Urinary bladder (tissue), 4 donors: ENCODE data around the gene FNDC3B. TPM values are rescaled to one million over a fixed set of nuclear protein-coding genes. Genes with fewer than 3 reads are reported as not detected.

Source experiments
- DNase-seq: peaks from one replicate; pipeline ENCODE4 v3.0.0-alpha.2; 2015; ENCODE audit errors: extremely low spot score
- H3K27ac ChIP-seq: one replicate; pipeline ENCODE4 v1.5.1; 2013; ENCODE audit warnings: low read depth, mild to moderate bottlenecking, moderate library complexity
- H3K36me3 ChIP-seq: one replicate; pipeline ENCODE4 v1.6.1; 2013; ENCODE audit warnings: mild to moderate bottlenecking, moderate library complexity; ENCODE audit not compliant: insufficient read depth
- H3K4me1 ChIP-seq: one replicate; pipeline ENCODE4 v1.6.1; 2013; ENCODE audit warnings: mild to moderate bottlenecking, moderate library complexity; ENCODE audit not compliant: insufficient read depth
- H3K4me3 ChIP-seq: one replicate; pipeline ENCODE4 v1.5.1; 2013; ENCODE audit warnings: low read depth, low read length
- WGBS: extraction: QIAGEN DNeasy Blood & Tissue Kit; methylation state at CpG from one replicate; pipeline ENCODE4 v1.1.7; 2013; 5-methylcytosine and 5-hydroxymethylcytosine counted together
- polyA plus RNA-seq: library from polyadenylated mRNA; stranded (reverse); fragments of 200-250 nt; gene quantifications from one replicate; pipeline ENCODE4 v1.2.3, GENCODE V29; 2013
- total RNA-seq: library from RNA; depleted of rRNA; stranded (reverse); fragments of >200 nt; gene quantifications from one replicate; pipeline ENCODE4 v1.2.3, GENCODE V29; 2014
- donor health status: healthy with polysubstance abuse.
- donor health status: healthy.

The FNDC3B gene
- total and polyA plus RNA-seq, 2 donors: 22.0 to 228 TPM

- Histone ChIP-seq H3K36me3 (no peaks in the 10 kb centered on the region), H3K27ac (no peak overlapping the region), H3K4me3 (no peak overlapping the region), H3K4me1 (peaks cover 1% of the 10 kb centered on the region)
- 70% methylated on average over 5 of the region's 5 CpGs for WGBS
- no peak for DNase-seq
These were observed 111.7 kb downstream of the FNDC3B start for GRCh38 chr3:172150913-172151650.

- H3K36me3 ChIP-seq: no peaks in the 10 kb centered on the region
- WGBS: 85% methylated on average over 14 of the region's 14 CpGs
- H3K4me1 ChIP-seq: peaks cover 4% of the 10 kb centered on the region
- DNase-seq: no peak
- H3K27ac ChIP-seq: no peak overlapping the region
- H3K4me3 ChIP-seq: no peak overlapping the region
These were observed 112.6 kb downstream of the FNDC3B start for GRCh38 chr3:172151651-172152649.

- H3K4me3 ChIP-seq: no peak overlapping the region
- no peaks in the 10 kb centered on the region for H3K36me3 ChIP-seq
- WGBS: 19% methylated on average over 7 of the region's 7 CpGs
- DNase-seq: no peak
- peaks cover 4% of the 10 kb centered on the region for H3K4me1 ChIP-seq
- H3K27ac ChIP-seq: peak overlapping the region; percentile 79
These were observed 113.5 kb downstream of the FNDC3B start for GRCh38 chr3:172152874-172153273.

GRCh38 chr3:172153335-172153861 lies 114.0 kb downstream of the FNDC3B start:
- Histone ChIP-seq H3K4me3 (no peak overlapping the region), H3K4me1 (peaks cover 4% of the 10 kb centered on the region), H3K27ac (peak overlapping the region; percentile 79), H3K36me3 (no peaks in the 10 kb centered on the region)
- DNase-seq: peak; percentile 56
- WGBS: 14% methylated on average over 8 of the region's 8 CpGs

- DNase-seq: no peak
- Histone ChIP-seq H3K36me3 (no peaks in the 10 kb centered on the region), H3K4me3 (no peak overlapping the region), H3K4me1 (peaks cover 4% of the 10 kb centered on the region), H3K27ac (no peak overlapping the region)
- 81% methylated on average over 6 of the region's 6 CpGs for WGBS
These were observed 115.6 kb downstream of the FNDC3B start for GRCh38 chr3:172154768-172155664.

- DNase-seq: no peak
- H3K27ac ChIP-seq: no peak overlapping the region
- no peak overlapping the region for H3K4me3 ChIP-seq
- H3K36me3 ChIP-seq: no peaks in the 10 kb centered on the region
- WGBS: 74% methylated on average over 8 of the region's 8 CpGs
- H3K4me1 ChIP-seq: peaks cover 5% of the 10 kb centered on the region
These were observed 116.7 kb downstream of the FNDC3B start for GRCh38 chr3:172155897-172156585.

- DNase-seq: no peak
- no peaks in the 10 kb centered on the region for H3K36me3 ChIP-seq
- no peak overlapping the region for H3K4me3 ChIP-seq
- H3K4me1 ChIP-seq: peaks cover 5% of the 10 kb centered on the region
- no peak overlapping the region for H3K27ac ChIP-seq
- WGBS: 61% methylated on average over 5 of the region's 5 CpGs
These were observed 117.2 kb downstream of the FNDC3B start for GRCh38 chr3:172156586-172156955.

GRCh38 chr3:172157564-172158258 lies 118.3 kb downstream of the FNDC3B start:
- no peak for DNase-seq
- no peak overlapping the region for H3K27ac ChIP-seq
- peaks cover 5% of the 10 kb centered on the region for H3K4me1 ChIP-seq
- 89% methylated on average over 3 of the region's 3 CpGs for WGBS
- no peaks in the 10 kb centered on the region for H3K36me3 ChIP-seq
- no peak overlapping the region for H3K4me3 ChIP-seq

- 97% methylated on average over 4 of the region's 4 CpGs for WGBS
- no peak for DNase-seq
These were observed 119.4 kb downstream of the FNDC3B start for GRCh38 chr3:172158741-172159140.

GRCh38 chr3:172159376-172159775 lies 120.0 kb downstream of the FNDC3B start:
- 78% methylated on average over 1 of the region's 1 CpG for WGBS
- peaks cover 4% of the 10 kb centered on the region for H3K4me1 ChIP-seq
- DNase-seq: no peak
- no peak overlapping the region for H3K27ac ChIP-seq
- no peaks in the 10 kb centered on the region for H3K36me3 ChIP-seq
- no peak overlapping the region for H3K4me3 ChIP-seq

More at GRCh38 chr3:172158741-172159140, 119.4 kb downstream of the FNDC3B start:
- Histone ChIP-seq H3K27ac (no peak overlapping the region), H3K36me3 (no peaks in the 10 kb centered on the region), H3K4me1 (peaks cover 5% of the 10 kb centered on the region), H3K4me3 (no peak overlapping the region)

GRCh38 chr3:172159962-172160538 lies 120.7 kb downstream of the FNDC3B start:
- 61% methylated on average over 4 of the region's 4 CpGs for WGBS
- DNase-seq: no peak

More at GRCh38 chr3:172159962-172160538, 120.7 kb downstream of the FNDC3B start:
- Histone ChIP-seq H3K36me3 (no peaks in the 10 kb centered on the region), H3K4me1 (peaks cover 4% of the 10 kb centered on the region), H3K4me3 (no peak overlapping the region), H3K27ac (no peak overlapping the region)
